HepG2 (cell line): ENCODE data around the gene USP19. TPM values are rescaled to one million over a fixed set of nuclear protein-coding genes. Genes with fewer than 3 reads are reported as not detected.
A peak's percentile ranks its signal among the peaks of the same experiment; 100 is the strongest.

ENCODE experiments used
- ATAC-seq: fragments of 200-7000 bp; cut with Tn5 transposase; 3 replicates; pipeline ENCODE4 v1.9.1; 2020; ENCODE audit warnings: mild to moderate bottlenecking, moderate library complexity
- BruUV-seq: library from RNA; stranded (reverse); fragments of 400-500 nt; replicated peaks from 2 replicates; lab custom pipeline; 2021; lab: Mats Ljungman, UMichigan
- CTCF ChIA-PET: fragments of 300-600 bp; formaldehyde crosslinking; extraction: SDS; loops from one replicate; lab custom pipeline; 2021; ENCODE audit warnings: low total read pairs, inconsistent platforms, low intra/inter-chr PET ratio; lab: Yijun Ruan, JAX
- POLR2A ChIA-PET: fragments of 350-600 bp; sonication (Branson Sonifier 250); formaldehyde crosslinking; loops from one replicate; lab custom pipeline; 2020; ENCODE audit warnings: antibody characterized with exemption, inconsistent platforms; lab: Yijun Ruan, JAX
- DNase-seq: peaks from one replicate; pipeline ENCODE4 v3.0.0-alpha.2; 2015; ENCODE audit warnings: low spot score
- FAIRE-seq: peaks from 3 replicates; lab custom pipeline; 2011; peaks lifted over from hg19 to GRCh38; lab: Jason Lieb, UNC
- H2AFZ ChIP-seq: one replicate; pipeline ENCODE4 v1.6.1; 2011; ENCODE audit warnings: low read length, inconsistent platforms
- H3K27ac ChIP-seq: fragments of 300-600 bp; 3 replicates; pipeline ENCODE4 v1.8.0; 2011; ENCODE audit warnings: mixed run types, mild to moderate bottlenecking, mixed read lengths, low read length, inconsistent platforms; ENCODE audit not compliant: insufficient read depth; ENCODE audit errors: extremely low read length
- H3K27me3 ChIP-seq, 2 experiments: fragments of 200-600 bp in 1 of 2; 2 replicates in 1 of 2; 3 replicates in 1 of 2; pipeline versions ENCODE4 v1.6.0 to v1.8.0; 2011; ENCODE audit warnings: low read length in 2 of 2, mild to moderate bottlenecking in 2 of 2, moderate library complexity in 2 of 2, inconsistent platforms in 1 of 2; ENCODE audit not compliant: insufficient read depth in 2 of 2, control insufficient read depth in 1 of 2
- H3K36me3 ChIP-seq, 2 experiments: fragments of 200-600 bp in 1 of 2; replicated peaks in 1 of 2; 2 replicates in 1 of 2; 3 replicates in 1 of 2; pipeline versions ENCODE4 v1.5.1 to v1.8.0; 2011; ENCODE audit warnings: low read length in 2 of 2, inconsistent platforms in 1 of 2; ENCODE audit not compliant: insufficient read depth in 2 of 2, control insufficient read depth in 1 of 2
- H3K4me1 ChIP-seq: 2 replicates; pipeline ENCODE4 v1.5.1; 2012; ENCODE audit warnings: low read length, inconsistent platforms; ENCODE audit not compliant: insufficient read depth
- H3K4me2 ChIP-seq: 2 replicates; pipeline ENCODE4 v1.6.0; 2011; ENCODE audit warnings: low read depth, low read length, inconsistent platforms
- H3K4me3 ChIP-seq, 3 experiments: fragments of 200-600 bp in 1 of 3; sonication (generic), shearing (Covaris generic) in 1 of 3; replicated peaks in 1 of 3; 2 replicates each; pipeline ENCODE4 v1.5.1; 2011 to 2016; ENCODE audit warnings: low read length in 3 of 3, inconsistent platforms in 2 of 3, low read depth in 2 of 3, mild to moderate bottlenecking in 2 of 3, control low read depth in 1 of 3, mixed read lengths in 1 of 3; ENCODE audit not compliant: insufficient read depth in 1 of 3
- H3K79me2 ChIP-seq: one replicate; pipeline ENCODE4 v1.6.1; 2011; ENCODE audit warnings: low read length, inconsistent platforms; ENCODE audit not compliant: insufficient read depth
- H3K9ac ChIP-seq: 2 replicates; pipeline ENCODE4 v1.6.0; 2011; ENCODE audit warnings: mild to moderate bottlenecking, low read depth, low read length, inconsistent platforms; ENCODE audit not compliant: insufficient read depth
- H3K9me3 ChIP-seq: 2 replicates; pipeline ENCODE4 v1.5.1; 2012; ENCODE audit warnings: mild to moderate bottlenecking, low read length
- H4K20me1 ChIP-seq: 2 replicates; pipeline ENCODE4 v1.6.0; 2011; ENCODE audit warnings: inconsistent platforms, mild to moderate bottlenecking, low read length, moderate library complexity; ENCODE audit not compliant: insufficient read depth
- AKNA ChIP-seq: sonication (generic); formaldehyde crosslinking; IDR thresholded peaks from 2 replicates; pipeline ENCODE4 v1.4.0; 2020; ENCODE audit warnings: missing genetic modification reagents, borderline replicate concordance
- CBX2 ChIP-seq, 2 experiments: fragments of 200-600 bp in 1 of 2; sonication (generic); formaldehyde crosslinking in 1 of 2; IDR thresholded peaks; 2 replicates each; pipeline versions ENCODE4 v1.7.0 to v1.8.1; 2018 to 2022; ENCODE audit warnings: low read depth in 2 of 2, low read length in 1 of 2, mild to moderate bottlenecking in 1 of 2, missing genetic modification reagents in 1 of 2
- MEIS2 ChIP-seq: sonication (generic); formaldehyde crosslinking; IDR thresholded peaks from 2 replicates; pipeline ENCODE4 v1.9.0; 2021; ENCODE audit warnings: mild to moderate bottlenecking, missing genetic modification reagents
- RFXAP ChIP-seq: sonication (generic); formaldehyde crosslinking; IDR thresholded peaks from 2 replicates; pipeline ENCODE4 v1.4.0; 2020; ENCODE audit warnings: missing genetic modification reagents, borderline replicate concordance
- SKIL ChIP-seq: sonication (generic); formaldehyde crosslinking; IDR thresholded peaks from 2 replicates; pipeline ENCODE4 v1.8.0; 2022; ENCODE audit warnings: missing genetic modification reagents, mild to moderate bottlenecking, moderate library complexity, borderline replicate concordance
- TBL1XR1 ChIP-seq: fragments of 150-350 bp; IDR thresholded peaks from 2 replicates; pipeline ENCODE4 v1.6.1; 2014; ENCODE audit warnings: borderline replicate concordance, low read length; ENCODE audit not compliant: partially characterized antibody
- U2AF2 ChIP-seq: fragments of 200-400 bp; formaldehyde crosslinking; IDR thresholded peaks from 2 replicates; pipeline ENCODE4 v1.6.1; 2017; ENCODE audit warnings: low read depth, mild to moderate bottlenecking, low read length
- ZBTB1 ChIP-seq: sonication (generic); formaldehyde crosslinking; IDR thresholded peaks from 2 replicates; pipeline ENCODE4 v1.4.0; 2020; ENCODE audit warnings: missing genetic modification reagents, borderline replicate concordance
- ZFP1 ChIP-seq: IDR thresholded peaks from 2 replicates; pipeline ENCODE4 v1.6.1; 2016
- ZNF276 ChIP-seq: sonication (generic); formaldehyde crosslinking; IDR thresholded peaks from 2 replicates; pipeline ENCODE4 v1.4.0; 2020; ENCODE audit warnings: mild to moderate bottlenecking, low read depth, missing genetic modification reagents
- ZNF615 ChIP-seq: sonication (generic); formaldehyde crosslinking; IDR thresholded peaks from 2 replicates; pipeline ENCODE4 v1.5.0; 2020; ENCODE audit warnings: mild to moderate bottlenecking, missing genetic modification reagents, borderline replicate concordance
- ZNF761 ChIP-seq: sonication (generic); formaldehyde crosslinking; conservative IDR thresholded peaks from 2 replicates; pipeline ENCODE4 v1.4.0; 2020; ENCODE audit warnings: mild to moderate bottlenecking, missing genetic modification reagents
- WGBS: methylation state at CpG from one replicate; pipeline ENCODE4 v1.1.6; 2017; ENCODE audit warnings: low lambda C conversion rate; 5-methylcytosine and 5-hydroxymethylcytosine counted together
- in situ Hi-C: cut with HindIII; loops from 2 replicates; pipeline ENCODE4 v1.10.0; 2017; ENCODE audit warnings: low pct_unique_long_range_greater_than_20kb; ENCODE audit not compliant: extremely low pct_ligation_motif_present
- intact Hi-C: fragments of 100-400 bp; cut with micrococcal nuclease; formaldehyde crosslinking; loops from one replicate; pipeline ENCODE4 v1.10.0; 2022; ENCODE audit not compliant: unreplicated experiment
- polyA plus RNA-seq, 8 experiments: library from polyadenylated mRNA; depleted of rRNA in 3 of 8; stranded (reverse) in 7 of 8; unstranded in 1 of 8; fragments of >200 nt; fragmentation: Illumina TruSeq in 4 of 8; extraction: Trizol in 4 of 8; gene quantifications; 2 replicates each; pipeline versions ENCODE4 v1.2.1 to v1.2.3, GENCODE V29; 2011 to 2016; ENCODE audit warnings: low read depth in 4 of 8, missing spikeins in 1 of 8, mixed read lengths in 1 of 8; ENCODE audit not compliant: insufficient read depth in 1 of 8
- total RNA-seq, 5 experiments: library from RNA; depleted of rRNA; stranded (reverse); fragments of >200 nt; fragmentation: Illumina TruSeq; extraction: Trizol; gene quantifications; 2 replicates each; pipeline ENCODE4 v1.2.3, GENCODE V29; 2016; ENCODE audit warnings: low read depth in 1 of 5

USP19 gene
- total and polyA plus RNA-seq, 2 of the 13 experiments (the other 11 are each of a cell fraction or from before 2014, with no cell fraction given), result 28.3 to 31.7 TPM

- in situ Hi-C loops, result no loop called here
- ATAC-seq (peak; percentile 89), DNase-seq (peak; percentile 96), FAIRE-seq (peak; percentile 91)
- Histone ChIP-seq H3K4me2 (peak within 1 kb of the TSS; percentile 96), H3K9ac (peak within 1 kb of the TSS; percentile 99), H4K20me1 (peaks cover 30% of the 10 kb centered on the region), H3K4me3 (peak within 1 kb of the TSS; percentile 96 to 100 (median 99)), H3K27me3 (no peaks in the 10 kb centered on the region; a peak in 1 of 5 replicates), H3K27ac (peak within 1 kb of the TSS; percentile 98), H3K36me3 (peaks cover 14 to 21% of the 10 kb centered on the region in 2 experiments; a peak in 4 of 5 replicates), H3K9me3 (no peaks in the 10 kb centered on the region), H3K79me2 (peaks cover 39% of the 10 kb centered on the region), H2AFZ (no peak within 1 kb of the TSS), H3K4me1 (peaks cover 29% of the 10 kb centered on the region)
- WGBS, result under 1% methylated on average over 11 of the region's 65 CpGs
- BruUV-seq, result no TSS peak
- ChIA-PET CTCF (no interaction called here), POLR2A (interaction anchor here (0.5 to 4.1 kb wide), 33 partner anchors 9 to 846 kb away, joined by 3 to 91 read pairs (median 6); partner anchors contain the start of genes AMT, CCDC71, DAG1 and DALRD3)
- intact Hi-C loops, result loop anchor here (5.0 kb wide), 3 partner anchors 38 to 318 kb away; partner anchors contain the start of genes LAMB2, NDUFAF3, RHOA and TCTA
- TF ChIP-seq RFXAP (CRISPR knock-in tag) (no peak), ZNF761 (CRISPR knock-in tag) (no peak; the same call in none of the 2 replicates), TBL1XR1 (peak; percentile 61), MEIS2 (CRISPR knock-in tag) (peak; percentile 37; the same call in 1 of the 2 replicates), ZBTB1 (CRISPR knock-in tag) (no peak), ZNF615 (0 out of 2 replicates have a peak, but pooled peaks have one; percentile 38), ZNF276 (CRISPR knock-in tag) (peak; percentile 100), ZFP1 (peak; percentile 59), SKIL (CRISPR knock-in tag) (no peak), AKNA (no peak), U2AF2 (peak; percentile 100), CBX2 (IDR thresholded peaks at IDR 0.05; ENCODE audit: low read depth, low read length) (no peak), CBX2 (CRISPR knock-in tag; IDR thresholded peaks at IDR 0.05; ENCODE audit: low read depth) (no peak)
Observed at GRCh38 chr3:49093853-49094767, 26.5 kb downstream of the USP19 start, which contains the start of gene QRICH1. Gene QRICH1, minus strand, starts transcription at chr3:49094071. Its CDS starts 17,054 bp downstream, at chr3:49077017.
